ENCODE results near the gene MS4A6A. TPM values are rescaled to one million over a fixed set of nuclear protein-coding genes. Genes with fewer than 3 reads are reported as not detected.
"Not testable (repeated sequence)": the region's sequence is repeated elsewhere in the genome, so short reads cannot be mapped to it uniquely, and the experiment has no call there.

Gene MS4A6A
- total RNA-seq = 49.6 TPM
- long read RNA-seq, transcript MS4A6A-208 (6 exons, 1,806 nt) = major isoform, 7 of 28 reads
- long read RNA-seq, partial matches to known transcripts = 14 of 28 reads
- long read RNA-seq, other reads (novel, unspliced or antisense) = 7 of 28 reads

GRCh38 chr11:60182541-60183330 is at the start of gene MS4A6A:
Gene MS4A6A, minus strand, starts transcription at chr11:60183083. Its CDS starts 1,356 bp downstream, at chr11:60181727.
- peak; percentile 64 for ATAC-seq (ENCODE audit: poor library complexity)

GRCh38 chr11:60230681-60231080 is 47.8 kb upstream of the MS4A6A start:
- intact Hi-C loops (cut with DNase I) = no loop called here
- DNase-seq (no peak), ATAC-seq (ENCODE audit: poor library complexity) (no peak)

More at GRCh38 chr11:60182541-60183330, at the start of gene MS4A6A:
- no peak for DNase-seq
- intact Hi-C loops (cut with DNase I) = loop anchor here (10.0 kb wide), 1 partner anchor 62 kb away; the partner anchor contains the start of gene MS4A4E

DNA sequence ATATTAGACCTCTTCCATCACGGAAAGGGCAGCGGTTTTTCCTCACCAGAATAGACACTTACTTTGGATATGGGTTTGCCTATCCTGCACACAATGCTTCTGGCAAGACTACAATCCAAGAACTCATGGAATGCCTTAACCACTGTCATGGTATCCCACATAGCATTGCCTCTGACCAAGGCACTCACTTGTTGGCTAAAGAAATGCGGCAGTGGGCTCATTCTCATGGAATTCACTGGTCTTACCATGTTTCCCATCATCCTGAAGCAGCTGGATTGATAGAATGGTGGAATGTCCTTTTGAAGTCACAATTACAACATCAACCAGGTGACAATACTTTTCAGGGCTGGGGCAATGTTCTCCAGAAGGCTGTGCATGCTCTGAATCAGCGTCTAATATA is 39.3 kb upstream of the MS4A6A start:
- intact Hi-C loops (cut with DNase I) = no loop called here
- ATAC-seq (ENCODE audit: poor library complexity) (no peak), DNase-seq (no peak)

DNA sequence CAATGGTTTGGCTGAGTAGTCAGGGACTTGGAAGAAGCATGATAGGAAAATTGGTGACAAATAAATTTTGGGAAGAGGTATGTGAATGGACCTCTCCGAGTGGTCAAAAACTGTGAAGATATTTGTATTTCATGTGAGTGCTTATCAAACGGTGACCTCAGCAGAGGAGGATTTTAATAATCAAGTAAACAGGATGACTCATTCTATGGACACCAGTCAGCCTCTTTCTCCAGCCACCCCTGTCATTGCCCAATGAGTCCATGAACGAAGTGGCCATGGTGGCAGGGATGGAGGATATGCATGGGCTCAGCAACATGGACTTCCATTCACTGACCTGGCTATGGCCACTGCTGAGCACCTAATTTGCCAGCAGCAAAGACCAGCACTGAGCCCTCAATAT is 38.8 kb upstream of the MS4A6A start:
- ATAC-seq (ENCODE audit: poor library complexity) (no peak), DNase-seq (no peak)
- intact Hi-C loops (cut with DNase I) = no loop called here

DNA sequence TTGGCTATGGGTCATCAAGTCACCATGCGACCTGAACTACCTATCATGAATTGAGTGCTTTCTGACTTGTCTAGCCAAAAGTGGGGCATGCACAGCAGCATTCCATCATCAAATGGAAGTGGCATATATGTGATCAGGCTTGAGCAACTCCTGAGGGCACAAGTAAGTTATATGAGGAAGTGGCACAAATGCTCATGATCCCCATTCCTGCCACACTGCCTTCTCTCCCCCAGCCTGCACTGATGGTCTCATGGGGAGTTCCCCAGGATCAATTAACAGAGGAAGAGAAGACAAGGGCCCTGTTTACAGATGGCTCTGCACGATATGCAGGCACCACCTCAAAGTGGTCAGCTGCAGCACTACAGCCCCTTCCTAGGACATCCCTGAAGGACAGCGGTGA is 38.3 kb upstream of the MS4A6A start:
- DNase-seq = no peak
- no peak for ATAC-seq (ENCODE audit: poor library complexity)
- intact Hi-C loops (cut with DNase I) = no loop called here

- intact Hi-C loops (cut with DNase I) = no loop called here
- DNase-seq = no peak
- no peak for ATAC-seq (ENCODE audit: poor library complexity)
Observed at GRCh38 chr11:60214386-60214785, 31.5 kb upstream of the MS4A6A start.

GRCh38 chr11:60211206-60211605 is 28.3 kb upstream of the MS4A6A start:
- no peak for ATAC-seq (ENCODE audit: poor library complexity)
- intact Hi-C loops (cut with DNase I) = no loop called here
- DNase-seq = no peak

DNA sequence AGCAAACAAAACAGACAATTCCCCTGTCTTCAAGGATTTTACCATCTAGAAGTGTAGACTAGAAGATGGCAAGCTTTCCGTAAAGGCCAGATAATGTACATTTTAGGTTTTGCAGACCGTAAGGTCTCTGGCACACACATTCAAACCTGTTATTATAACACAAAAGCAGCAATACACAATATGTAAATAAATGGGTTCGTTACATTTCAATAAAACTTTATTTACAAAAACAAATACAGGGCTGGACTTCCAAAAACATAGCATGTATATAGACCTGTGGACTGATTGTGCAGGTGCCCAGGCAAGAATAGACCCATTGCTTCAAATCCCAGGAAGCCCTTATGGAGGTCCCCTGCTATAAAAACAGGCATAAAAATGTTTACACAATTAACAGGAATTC is 27.1 kb upstream of the MS4A6A start:
- intact Hi-C loops (cut with DNase I) = no loop called here

GRCh38 chr11:60208951-60209350 is 26.1 kb upstream of the MS4A6A start:
- intact Hi-C loops (cut with DNase I) = no loop called here
- DNase-seq = no peak
- no peak for ATAC-seq (ENCODE audit: poor library complexity)

More for the DNA sequence above, 27.1 kb upstream of the MS4A6A start:
- ATAC-seq (ENCODE audit: poor library complexity) (no peak), DNase-seq (no peak)

DNA sequence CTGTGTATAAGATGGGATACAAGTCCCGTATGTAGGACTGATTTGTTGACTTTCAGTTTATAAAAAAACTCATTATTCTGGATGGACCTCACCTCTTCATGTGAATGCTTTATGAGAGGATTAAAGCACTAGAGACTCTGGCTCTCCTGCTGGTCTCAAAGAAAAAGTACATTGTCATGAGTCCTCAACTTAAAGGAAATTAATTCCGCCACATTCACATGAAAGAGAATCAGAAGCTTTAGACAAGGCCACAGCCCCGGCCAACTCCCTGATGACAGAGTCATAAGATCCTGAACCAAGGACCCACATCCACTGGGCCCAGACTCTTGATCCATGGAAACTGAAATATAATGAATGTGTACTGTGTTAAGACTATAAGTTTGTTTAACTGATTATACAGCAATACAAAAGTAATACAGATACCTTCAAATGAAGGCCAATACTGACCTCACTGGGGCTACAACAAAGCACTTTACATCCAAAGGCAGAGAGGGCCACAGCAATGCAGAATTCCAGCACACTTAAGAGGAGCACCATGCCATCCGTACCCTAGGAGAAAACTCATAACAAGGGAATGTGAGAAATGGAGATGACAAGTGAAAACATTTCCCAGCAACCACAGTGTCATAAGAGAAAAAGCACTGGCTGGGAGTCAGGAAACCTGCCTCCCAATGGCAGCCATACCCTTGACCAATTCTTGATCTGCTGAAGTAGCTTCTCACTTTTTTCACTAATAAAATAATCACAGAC is 25.4 kb upstream of the MS4A6A start:
- DNase-seq (no peak), ATAC-seq (ENCODE audit: poor library complexity) (no peak)
- intact Hi-C loops (cut with DNase I) = no loop called here

DNA sequence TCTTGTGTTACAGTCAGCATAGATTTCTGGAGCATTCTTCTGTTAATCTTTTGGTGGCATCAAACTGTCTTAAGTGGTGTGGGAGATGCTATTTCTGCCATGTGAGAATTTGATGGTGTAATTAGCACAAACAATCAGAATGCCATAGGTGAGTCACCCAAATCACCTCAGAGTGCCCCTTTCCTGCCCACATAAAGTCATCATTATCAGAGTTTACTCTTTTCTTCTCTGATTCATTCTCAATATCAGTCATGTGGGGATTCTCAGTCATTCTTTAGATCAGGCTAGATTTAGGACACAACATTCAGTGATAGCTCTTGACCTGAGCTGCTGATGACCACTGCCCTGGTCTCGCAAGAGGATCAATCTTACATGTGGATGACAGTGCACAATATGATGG is 23.7 kb upstream of the MS4A6A start:
- intact Hi-C loops (cut with DNase I) = no loop called here
- ATAC-seq (ENCODE audit: poor library complexity) (no peak), DNase-seq (no peak)

DNA sequence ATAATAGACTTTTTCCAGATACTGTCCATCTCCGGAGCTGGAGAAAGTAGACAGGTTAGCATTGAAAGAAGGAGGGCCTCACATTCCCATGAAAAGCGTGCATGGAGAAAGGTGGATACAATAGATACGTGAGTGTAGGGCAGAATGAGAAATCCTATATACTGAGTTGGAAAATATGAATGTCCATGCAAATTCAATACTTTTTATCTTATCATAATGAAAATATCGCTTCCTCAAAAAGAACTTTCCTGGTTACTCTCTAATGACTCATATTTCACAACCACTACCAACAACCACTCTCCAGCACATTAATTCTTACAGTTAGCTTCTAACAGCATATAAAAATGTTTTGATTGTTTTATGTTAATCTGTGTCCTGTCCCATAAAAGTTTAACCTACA is 22.0 kb upstream of the MS4A6A start:
- ATAC-seq (ENCODE audit: poor library complexity) (no peak), DNase-seq (no peak)
- intact Hi-C loops (cut with DNase I) = no loop called here

- intact Hi-C loops (cut with DNase I); ATAC-seq (ENCODE audit: poor library complexity); DNase-seq: not testable (repeated sequence)
Observed at GRCh38 chr11:60201334-60201733, 18.5 kb upstream of the MS4A6A start.

- ATAC-seq (ENCODE audit: poor library complexity) = no peak
- intact Hi-C loops (cut with DNase I) = loop anchor here (10.0 kb wide), 2 partner anchors 83 to 373 kb away; no protein-coding TSS in a partner anchor
- no peak for DNase-seq
Observed at GRCh38 chr11:60197442-60197841, 14.6 kb upstream of the MS4A6A start.

DNA sequence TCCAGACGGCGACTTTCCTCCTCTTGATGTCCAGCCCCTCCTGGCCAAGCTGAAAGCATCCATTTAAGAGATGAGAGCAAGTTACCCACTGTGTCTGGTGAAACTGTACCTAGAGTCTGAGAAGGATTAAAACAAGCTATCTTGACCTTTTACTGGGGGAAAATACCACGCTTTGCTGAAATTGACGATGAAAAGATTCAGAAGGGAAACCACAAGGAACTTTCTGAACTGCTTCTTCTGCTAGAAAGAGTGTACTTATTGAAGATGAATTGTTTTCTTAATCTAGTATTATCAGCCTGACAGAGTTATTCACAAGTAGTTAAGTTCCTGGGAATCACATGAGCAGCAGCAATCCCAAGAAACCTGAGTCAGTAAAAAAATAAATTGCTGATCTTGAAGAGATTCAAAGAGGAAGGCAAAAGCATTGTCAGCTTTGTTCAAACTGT is 13.1 kb upstream of the MS4A6A start:
- intact Hi-C loops (cut with DNase I) = loop anchor here (10.0 kb wide), 2 partner anchors 81 to 371 kb away; no protein-coding TSS in a partner anchor
- ATAC-seq (ENCODE audit: poor library complexity) = no peak
- DNase-seq = no peak

DNA sequence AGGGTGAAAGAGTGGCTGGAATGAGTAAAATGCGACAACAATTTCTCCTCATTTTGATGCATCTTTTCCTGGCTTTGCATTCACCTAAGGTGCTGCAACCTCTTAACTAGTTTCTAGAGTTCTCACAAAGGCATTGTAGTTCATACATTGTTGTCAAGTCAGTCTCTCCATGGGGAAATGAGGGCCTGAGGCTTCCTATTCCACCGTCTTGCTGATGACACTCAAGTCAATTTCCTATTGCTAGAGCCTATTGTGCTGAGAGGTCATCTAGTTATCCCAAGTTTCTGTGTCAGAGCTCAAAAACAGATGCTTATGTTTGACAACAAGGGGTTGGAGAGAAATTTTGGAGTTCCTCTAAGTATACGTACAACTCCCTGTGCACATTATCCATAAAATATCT is 11.6 kb upstream of the MS4A6A start:
- ATAC-seq (ENCODE audit: poor library complexity) (no peak), DNase-seq (no peak)
- intact Hi-C loops (cut with DNase I) = loop anchor here (10.0 kb wide), 2 partner anchors 80 to 370 kb away; no protein-coding TSS in a partner anchor

- ATAC-seq (ENCODE audit: poor library complexity) (peak; percentile 69), DNase-seq (no peak)
- intact Hi-C loops (cut with DNase I) = loop anchor here (10.0 kb wide), 2 partner anchors 79 to 369 kb away; no protein-coding TSS in a partner anchor
Observed at GRCh38 chr11:60193687-60194433, 11.0 kb upstream of the MS4A6A start.

DNA sequence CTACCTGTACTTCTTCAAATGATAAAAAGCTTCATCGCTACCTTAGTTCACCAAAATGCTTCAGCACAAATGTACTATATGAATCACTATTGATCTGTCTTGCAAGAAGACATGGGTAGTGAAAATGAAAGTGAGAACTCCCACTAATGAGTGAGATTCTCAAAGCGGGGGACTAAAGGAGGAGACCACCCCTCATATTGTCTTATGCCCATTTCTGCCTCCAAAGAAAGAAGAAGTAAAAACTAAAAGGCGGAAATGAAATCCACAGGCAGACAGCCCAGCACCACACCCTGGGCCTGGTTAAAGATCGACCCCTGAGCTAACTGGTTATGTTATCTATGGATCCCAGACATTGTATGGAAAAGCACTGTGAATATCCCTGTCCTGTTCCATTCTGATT is 9.7 kb upstream of the MS4A6A start:
- not testable (repeated sequence) for ATAC-seq (ENCODE audit: poor library complexity)
- intact Hi-C loops (cut with DNase I) = loop anchor here (10.0 kb wide), 2 partner anchors 78 to 368 kb away; no protein-coding TSS in a partner anchor

More for the DNA sequence above, 9.7 kb upstream of the MS4A6A start:
- DNase-seq = not testable (repeated sequence)
